Omental fat pad (tissue), 4 donors: ENCODE measurements around the gene NEK9. TPM values are rescaled to one million over a fixed set of nuclear protein-coding genes. Genes with fewer than 3 reads are reported as not detected.

ENCODE experiments used
- ATAC-seq: fragments of 150-250 bp; one replicate; pipeline ENCODE4 v1.9.1; 2016; ENCODE audit warnings: mild to moderate bottlenecking, moderate library complexity; ENCODE audit not compliant: low FRiP score
- DNase-seq: peaks from one replicate; pipeline ENCODE4 v3.0.0-alpha.2; 2019; ENCODE audit warnings: low spot score
- CTCF ChIP-seq, 3 donors: fragments of 450-650 bp; IDR thresholded peaks; one replicate each; pipeline ENCODE4 v1.5.1; 2016 to 2017; ENCODE audit warnings: antibody characterized with exemption in 3 of 3, mild to moderate bottlenecking in 3 of 3, moderate library complexity in 2 of 3
- total RNA-seq, 4 donors: library from RNA; depleted of rRNA; stranded (reverse); fragments of >200 nt; gene quantifications; one replicate each; pipeline ENCODE4 v1.1.0, GENCODE V29; 2016

The NEK9 gene
- total RNA-seq, 4 donors from 2014 or later = 40.1 to 68.3 (median 54.8) TPM

GRCh38 chr14:75046275-75046674 lies 80.6 kb downstream of the NEK9 start:
- ATAC-seq = no peak
- TF ChIP-seq CTCF (IDR thresholded peaks at IDR 0.05) = no peak
- no peak for DNase-seq

- TF ChIP-seq CTCF (IDR thresholded peaks at IDR 0.05) = no peak
- DNase-seq = no peak
- no peak for ATAC-seq
Measured at GRCh38 chr14:75044752-75045151, 82.1 kb downstream of the NEK9 start.

- no peak for TF ChIP-seq CTCF (IDR thresholded peaks at IDR 0.05)
- ATAC-seq (no peak), DNase-seq (no peak)
Measured at GRCh38 chr14:75044322-75044721, 82.5 kb downstream of the NEK9 start.

- TF ChIP-seq CTCF (IDR thresholded peaks at IDR 0.05) = no peak
- DNase-seq (no peak), ATAC-seq (no peak)
Measured at GRCh38 chr14:75042035-75042434, 84.8 kb downstream of the NEK9 start.

GRCh38 chr14:75041613-75042012 lies 85.2 kb downstream of the NEK9 start:
- DNase-seq (no peak), ATAC-seq (no peak)
- TF ChIP-seq CTCF (IDR thresholded peaks at IDR 0.05) = no peak

- DNase-seq (no peak), ATAC-seq (no peak)
- no peak for TF ChIP-seq CTCF (IDR thresholded peaks at IDR 0.05)
Measured at GRCh38 chr14:75040959-75041358, 85.9 kb downstream of the NEK9 start.

GRCh38 chr14:75040507-75040906 lies 86.3 kb downstream of the NEK9 start:
- no peak for DNase-seq
- ATAC-seq = no peak
- no peak for TF ChIP-seq CTCF (IDR thresholded peaks at IDR 0.05)
